Measurements from ENCODE around the gene C11orf58.

Gene C11orf58

GRCh38 chr11:16805938-16806337, 67.5 kb downstream of the C11orf58 start:
- no peak for DNase-seq

GRCh38 chr11:16806791-16807190, 68.3 kb downstream of the C11orf58 start:
- DNase-seq: no peak

GRCh38 chr11:16807306-16807705, 68.9 kb downstream of the C11orf58 start:
- DNase-seq: no peak

All from NCI-H187 treated with DMSO at 0.1 percent for 48 hours (cell line).